ENCODE results near the gene TGFBRAP1.
A peak's percentile ranks its signal among the peaks of the same experiment; 100 is the strongest.

TGFBRAP1 gene

GRCh38 chr2:105235388-105236059, 94.0 kb downstream of the TGFBRAP1 start:
- Histone ChIP-seq H2AFZ (ENCODE audit: low read depth) (peak overlapping the region; percentile 31), H3K9ac (no peak overlapping the region), H3K4me2 (no peak overlapping the region; the same call in 1 of the 2 replicates), H3K4me1 (ENCODE audit: low read depth, poor library complexity, severe bottlenecking) (peaks cover 7% of the 10 kb centered on the region), H3K79me2 (ENCODE audit: insufficient read depth, low read depth) (no peaks in the 10 kb centered on the region), H3K27me3 (ENCODE audit: insufficient read depth, low read depth) (no peaks in the 10 kb centered on the region), H3K27ac (no peak overlapping the region), H3K36me3 (ENCODE audit: insufficient read depth) (no peaks in the 10 kb centered on the region), H3K4me3 (IDR thresholded peaks at IDR 0.05; ENCODE audit: insufficient read depth, low read depth, low read length) (no peak overlapping the region), H4K20me1 (ENCODE audit: insufficient read depth) (no peaks in the 10 kb centered on the region)
- TF ChIP-seq CTCF (conservative IDR thresholded peaks at IDR 0.05; ENCODE audit: low read depth, low read length) = peak; percentile 91

GRCh38 chr2:105231232-105231619, 98.3 kb downstream of the TGFBRAP1 start:
- Histone ChIP-seq H4K20me1 (ENCODE audit: insufficient read depth) (no peaks in the 10 kb centered on the region), H3K36me3 (ENCODE audit: insufficient read depth) (no peaks in the 10 kb centered on the region), H3K79me2 (ENCODE audit: insufficient read depth, low read depth) (no peaks in the 10 kb centered on the region)

GRCh38 chr2:105224444-105224843, 105.1 kb downstream of the TGFBRAP1 start:
- no peak overlapping the region for H3K27ac ChIP-seq
- no peaks in the 10 kb centered on the region for H4K20me1 ChIP-seq (ENCODE audit: insufficient read depth)
- no peaks in the 10 kb centered on the region for H3K36me3 ChIP-seq (ENCODE audit: insufficient read depth)
- no peak overlapping the region for H3K4me3 ChIP-seq (IDR thresholded peaks at IDR 0.05; ENCODE audit: insufficient read depth, low read depth, low read length)
- H2AFZ ChIP-seq (ENCODE audit: low read depth) = no peak overlapping the region
- H3K4me1 ChIP-seq (ENCODE audit: low read depth, poor library complexity, severe bottlenecking) = no peaks in the 10 kb centered on the region
- H3K4me2 ChIP-seq = no peak overlapping the region
- no peak for TF ChIP-seq CTCF (conservative IDR thresholded peaks at IDR 0.05; ENCODE audit: low read depth, low read length)
- H3K79me2 ChIP-seq (ENCODE audit: insufficient read depth, low read depth) = no peaks in the 10 kb centered on the region
- no peaks in the 10 kb centered on the region for H3K27me3 ChIP-seq (ENCODE audit: insufficient read depth, low read depth)
- H3K9ac ChIP-seq = no peak overlapping the region

More at GRCh38 chr2:105231232-105231619, 98.3 kb downstream of the TGFBRAP1 start:
- no peak for TF ChIP-seq CTCF (conservative IDR thresholded peaks at IDR 0.05; ENCODE audit: low read depth, low read length)
- no peaks in the 10 kb centered on the region for H3K27me3 ChIP-seq (ENCODE audit: insufficient read depth, low read depth)
- H3K9ac ChIP-seq = no peak overlapping the region
- H2AFZ ChIP-seq (ENCODE audit: low read depth) = no peak overlapping the region
- no peak overlapping the region for H3K4me3 ChIP-seq (IDR thresholded peaks at IDR 0.05; ENCODE audit: insufficient read depth, low read depth, low read length)
- no peak overlapping the region for H3K4me2 ChIP-seq
- H3K4me1 ChIP-seq (ENCODE audit: low read depth, poor library complexity, severe bottlenecking) = peaks cover 7% of the 10 kb centered on the region
- H3K27ac ChIP-seq = no peak overlapping the region

- Histone ChIP-seq H3K9ac (no peak overlapping the region), H3K27me3 (ENCODE audit: insufficient read depth, low read depth) (no peaks in the 10 kb centered on the region), H4K20me1 (ENCODE audit: insufficient read depth) (no peaks in the 10 kb centered on the region), H3K4me3 (IDR thresholded peaks at IDR 0.05; ENCODE audit: insufficient read depth, low read depth, low read length) (no peak overlapping the region), H3K4me2 (no peak overlapping the region), H3K79me2 (ENCODE audit: insufficient read depth, low read depth) (no peaks in the 10 kb centered on the region), H2AFZ (ENCODE audit: low read depth) (no peak overlapping the region), H3K4me1 (ENCODE audit: low read depth, poor library complexity, severe bottlenecking) (no peaks in the 10 kb centered on the region), H3K36me3 (ENCODE audit: insufficient read depth) (no peaks in the 10 kb centered on the region), H3K27ac (no peak overlapping the region)
- TF ChIP-seq CTCF (conservative IDR thresholded peaks at IDR 0.05; ENCODE audit: low read depth, low read length) = no peak
Observed at GRCh38 chr2:105220604-105221003, 108.9 kb downstream of the TGFBRAP1 start.
